HepG2 (cell line): ENCODE measurements around the gene SPATA31D4. TPM values are rescaled to one million over a fixed set of nuclear protein-coding genes. Genes with fewer than 3 reads are reported as not detected.

ENCODE experiments used
- CEBPB ChIP-seq: IDR thresholded peaks from 2 replicates; pipeline ENCODE4 v1.6.1; 2011; ENCODE audit warnings: low read depth, low read length, improper control_type of control experiment, borderline replicate concordance
- EED ChIP-seq: sonication (generic); formaldehyde crosslinking; IDR thresholded peaks from 2 replicates; pipeline ENCODE4 v1.5.0; 2020; ENCODE audit warnings: mild to moderate bottlenecking, missing genetic modification reagents
- HOXA3 ChIP-seq: sonication (generic); formaldehyde crosslinking; IDR thresholded peaks from 2 replicates; pipeline ENCODE4 v1.5.0; 2020; ENCODE audit warnings: missing genetic modification reagents
- IRF2 ChIP-seq: IDR thresholded peaks from 2 replicates; pipeline ENCODE4 v1.6.1; 2018; ENCODE audit warnings: missing genetic modification reagents, missing compliant biosample characterization
- KDM4B ChIP-seq: sonication (generic); formaldehyde crosslinking; IDR thresholded peaks from 2 replicates; pipeline ENCODE4 v1.4.0; 2020; ENCODE audit warnings: missing genetic modification reagents
- MATR3 ChIP-seq: sonication (generic); formaldehyde crosslinking; IDR thresholded peaks from 2 replicates; pipeline ENCODE4 v1.4.0; 2020; ENCODE audit warnings: missing genetic modification reagents
- MAZ ChIP-seq, 2 experiments: sonication (generic) in 1 of 2; formaldehyde crosslinking in 1 of 2; IDR thresholded peaks; 2 replicates each; pipeline versions ENCODE4 v1.5.0 to v1.6.1; 2012 to 2020; ENCODE audit warnings: low read depth in 2 of 2, mild to moderate bottlenecking in 2 of 2, borderline replicate concordance in 1 of 2, improper control_type of control experiment in 1 of 2, low read length in 1 of 2, missing genetic modification reagents in 1 of 2, moderate library complexity in 1 of 2
- SATB2 ChIP-seq: sonication (generic); formaldehyde crosslinking; IDR thresholded peaks from 2 replicates; pipeline ENCODE4 v1.5.0; 2020; ENCODE audit warnings: missing genetic modification reagents
- SMAD1 ChIP-seq: sonication (generic); formaldehyde crosslinking; IDR thresholded peaks from 2 replicates; pipeline ENCODE4 v1.4.0; 2020; ENCODE audit warnings: missing genetic modification reagents, low read depth, mild to moderate bottlenecking, borderline replicate concordance
- SMARCE1 ChIP-seq: fragments of 450-650 bp; IDR thresholded peaks from 2 replicates; pipeline ENCODE4 v1.6.1; 2017; ENCODE audit warnings: borderline replicate concordance
- YY1 ChIP-seq: IDR thresholded peaks from 2 replicates; pipeline ENCODE4 v1.6.1; 2011; ENCODE audit warnings: low read length, low read depth, moderate library complexity, mild to moderate bottlenecking; ENCODE audit not compliant: insufficient read depth, insufficient replicate concordance
- ZNF407 ChIP-seq: sonication (generic); formaldehyde crosslinking; IDR thresholded peaks from one replicate; pipeline ENCODE4 v1.5.1; 2020; ENCODE audit warnings: mild to moderate bottlenecking, missing genetic modification reagents; ENCODE audit errors: not compliant biosample characterization
- ZNF777 ChIP-seq: sonication (generic); formaldehyde crosslinking; IDR thresholded peaks from 2 replicates; pipeline ENCODE4 v1.4.0; 2020; ENCODE audit warnings: missing genetic modification reagents
- ZNF782 ChIP-seq: sonication (generic); formaldehyde crosslinking; IDR thresholded peaks from 2 replicates; pipeline ENCODE4 v1.4.0; 2020; ENCODE audit warnings: missing genetic modification reagents, mild to moderate bottlenecking, borderline replicate concordance
- polyA plus RNA-seq, 8 experiments: library from polyadenylated mRNA; depleted of rRNA in 3 of 8; stranded (reverse) in 7 of 8; unstranded in 1 of 8; fragments of >200 nt; fragmentation: Illumina TruSeq in 4 of 8; extraction: Trizol in 4 of 8; gene quantifications; 2 replicates each; pipeline versions ENCODE4 v1.2.1 to v1.2.3, GENCODE V29; 2011 to 2016; ENCODE audit warnings: low read depth in 4 of 8, missing spikeins in 1 of 8, mixed read lengths in 1 of 8; ENCODE audit not compliant: insufficient read depth in 1 of 8
- total RNA-seq, 5 experiments: library from RNA; depleted of rRNA; stranded (reverse); fragments of >200 nt; fragmentation: Illumina TruSeq; extraction: Trizol; gene quantifications; 2 replicates each; pipeline ENCODE4 v1.2.3, GENCODE V29; 2016; ENCODE audit warnings: low read depth in 1 of 5

The SPATA31D4 gene
- total and polyA plus RNA-seq, 2 of the 13 experiments (the other 11 are each of a cell fraction or from before 2014, with no cell fraction given), result not detected

- TF ChIP-seq ZNF407 (CRISPR knock-in tag), result no peak
- no peak for TF ChIP-seq CEBPB
- TF ChIP-seq SMAD1 (CRISPR knock-in tag), result no peak
- no peak for TF ChIP-seq MATR3 (CRISPR knock-in tag)
- no peak for TF ChIP-seq ZNF782
- no peak for TF ChIP-seq IRF2
- TF ChIP-seq YY1, result no peak
- no peak for TF ChIP-seq MAZ (IDR thresholded peaks at IDR 0.05; ENCODE audit: borderline replicate concordance, low read depth, low read length)
- no peak for TF ChIP-seq MAZ (CRISPR knock-in tag; IDR thresholded peaks at IDR 0.05; ENCODE audit: low read depth)
- no peak for TF ChIP-seq SATB2 (CRISPR knock-in tag)
- no peak for TF ChIP-seq SMARCE1
- no peak for TF ChIP-seq EED (CRISPR knock-in tag)
- no peak for TF ChIP-seq KDM4B (CRISPR knock-in tag)
- no peak for TF ChIP-seq HOXA3 (CRISPR knock-in tag)
- TF ChIP-seq ZNF777 (CRISPR knock-in tag), result no peak
Observed at GRCh38 chr9:81953096-81953495, 24.9 kb downstream of the SPATA31D4 start (continued).
